WERI-Rb-1 (cell line): Measurements from ENCODE around the gene SRRM3.

Experiments used
- DNase-seq: peaks from one replicate; pipeline ENCODE4 v3.0.0-alpha.2; 2020
- H3K27ac ChIP-seq: fragments of 250-450 bp; sonication (Bioruptor Pico); 2 replicates; pipeline ENCODE4 v1.5.1; 2020; ENCODE audit warnings: mild to moderate bottlenecking, moderate library complexity
- H3K27me3 ChIP-seq: fragments of 250-450 bp; sonication (Bioruptor Pico); 2 replicates; pipeline ENCODE4 v1.5.1; 2021; ENCODE audit warnings: mild to moderate bottlenecking, low read depth, moderate library complexity; ENCODE audit not compliant: insufficient read depth, severe bottlenecking
- H3K36me3 ChIP-seq: fragments of 250-450 bp; sonication (Bioruptor Pico); 2 replicates; pipeline ENCODE4 v1.5.1; 2020; ENCODE audit warnings: mild to moderate bottlenecking, moderate library complexity
- H3K4me3 ChIP-seq: 2 replicates; pipeline ENCODE4 v1.5.1; 2011; ENCODE audit warnings: low read depth, mild to moderate bottlenecking, control low read depth, low read length
- H3K9me3 ChIP-seq: fragments of 250-450 bp; sonication (Bioruptor Pico); 2 replicates; pipeline ENCODE4 v1.5.1; 2021; ENCODE audit warnings: mild to moderate bottlenecking, moderate library complexity; ENCODE audit not compliant: severe bottlenecking
- CTCF ChIP-seq: IDR thresholded peaks from 2 replicates; pipeline ENCODE4 v1.5.1; 2011; ENCODE audit warnings: low read depth, mild to moderate bottlenecking, control low read depth, inconsistent platforms, low read length

SRRM3 gene

GRCh38 chr7:76182225-76182960, 19.3 kb upstream of the SRRM3 start:
- no peak overlapping the region for H3K27ac ChIP-seq
- no peaks in the 10 kb centered on the region for H3K9me3 ChIP-seq
- no peaks in the 10 kb centered on the region for H3K36me3 ChIP-seq
- no peak for DNase-seq
- H3K27me3 ChIP-seq = no peaks in the 10 kb centered on the region
- no peak overlapping the region for H3K4me3 ChIP-seq
- no peak for TF ChIP-seq CTCF

- no peaks in the 10 kb centered on the region for H3K9me3 ChIP-seq
- peak; percentile 72 for DNase-seq
- H3K27me3 ChIP-seq = no peaks in the 10 kb centered on the region
- H3K27ac ChIP-seq = peak overlapping the region; percentile 81
- H3K4me3 ChIP-seq = peak overlapping the region; percentile 29
- no peaks in the 10 kb centered on the region for H3K36me3 ChIP-seq
- TF ChIP-seq CTCF = no peak
Observed at GRCh38 chr7:76185187-76185896, 16.4 kb upstream of the SRRM3 start.

GRCh38 chr7:76187272-76187671, 14.4 kb upstream of the SRRM3 start:
- Histone ChIP-seq H3K9me3 (peaks cover 3% of the 10 kb centered on the region), H3K36me3 (no peaks in the 10 kb centered on the region), H3K4me3 (no peak overlapping the region), H3K27ac (no peak overlapping the region), H3K27me3 (no peaks in the 10 kb centered on the region)
- TF ChIP-seq CTCF = no peak
- no peak for DNase-seq

GRCh38 chr7:76189276-76189675, 12.4 kb upstream of the SRRM3 start:
- no peaks in the 10 kb centered on the region for H3K36me3 ChIP-seq
- H3K27me3 ChIP-seq = no peaks in the 10 kb centered on the region
- DNase-seq = no peak
- H3K27ac ChIP-seq = no peak overlapping the region
- peaks cover 3% of the 10 kb centered on the region for H3K9me3 ChIP-seq
- no peak for TF ChIP-seq CTCF
- H3K4me3 ChIP-seq = no peak overlapping the region

- H3K4me3 ChIP-seq = no peak overlapping the region
- H3K9me3 ChIP-seq = peaks cover 3% of the 10 kb centered on the region
- TF ChIP-seq CTCF = no peak
- no peaks in the 10 kb centered on the region for H3K27me3 ChIP-seq
- no peak overlapping the region for H3K27ac ChIP-seq
- no peaks in the 10 kb centered on the region for H3K36me3 ChIP-seq
- peak; percentile 28 for DNase-seq
Observed at GRCh38 chr7:76191783-76192240, 9.9 kb upstream of the SRRM3 start.
